ENCODE data around the gene LILRB1. TPM values are rescaled to one million over a fixed set of nuclear protein-coding genes. Genes with fewer than 3 reads are reported as not detected.

Gene LILRB1
- total and polyA plus RNA-seq, 2 donors (not counting 3 experiments of a cell fraction or from before 2014, with no cell fraction given): not detected

- BruUV-seq (replicated peaks): no TSS peak
- CTCF ChIA-PET: interaction anchor here (4.8 kb wide), 1 partner anchor 19 kb away, joined by 28 read pairs; no protein-coding TSS in a partner anchor
- intact Hi-C loops (cut with micrococcal nuclease): loop anchor here (10.0 kb wide), 1 partner anchor 464 kb away; no protein-coding TSS in a partner anchor
These were observed 40.5 kb downstream of the LILRB1 start for GRCh38 chr19:54670576-54671357.

GRCh38 chr19:54673222-54673621 lies 42.9 kb downstream of the LILRB1 start:
- TF ChIP-seq FOS (IDR thresholded peaks at IDR 0.05; ENCODE audit: borderline replicate concordance, insufficient read depth, low read length) (no peak), EZH2 (IDR thresholded peaks at IDR 0.05; ENCODE audit: borderline replicate concordance, low read depth, low read length, severe bottlenecking) (no peak), POLR2AphosphoS5 (IDR thresholded peaks at IDR 0.05; ENCODE audit: insufficient read depth, low read depth, low read length) (no peak), CTCF (IDR thresholded peaks at IDR 0.05; ENCODE audit: extremely low read depth in 1 of 2, insufficient read depth in 1 of 2, low read depth in 1 of 2, low read length in 2 of 2) (no peak), MAX (IDR thresholded peaks at IDR 0.05; ENCODE audit: insufficient read depth, insufficient read length) (no peak), POLR2A (IDR thresholded peaks at IDR 0.05; ENCODE audit: low read depth, low read length) (no peak), JUN (IDR thresholded peaks at IDR 0.05; ENCODE audit: borderline replicate concordance, insufficient read depth, insufficient read length, low read depth) (no peak), MYC (IDR thresholded peaks at IDR 0.05; ENCODE audit: low read depth, low read length) (no peak), GATA2 (IDR thresholded peaks at IDR 0.05; ENCODE audit: insufficient read depth, insufficient read length, low read depth, low read length) (no peak)
- H3K9me1 ChIP-seq (replicated peaks; ENCODE audit: control insufficient read depth, extremely low read depth, insufficient read depth, low read length): no peaks in the 10 kb centered on the region
- no peaks in the 10 kb centered on the region for H4K20me1 ChIP-seq (replicated peaks; ENCODE audit: control insufficient read depth, extremely low read depth, insufficient read depth, low read length)
- FAIRE-seq: no peak
- ChIA-PET POLR2A (no interaction called here), CTCF (interaction anchor here (1.4 to 4.8 kb wide), 8 partner anchors 9 to 460 kb away, joined by 5 to 42 read pairs (median 12); partner anchors contain the start of genes CDC42EP5 and LILRB4)
- H3K9me3 ChIP-seq (replicated peaks; ENCODE audit: control insufficient read depth, insufficient read depth, low read length): no peaks in the 10 kb centered on the region
- no peak overlapping the region for H3K9ac ChIP-seq (replicated peaks; ENCODE audit: extremely low read depth, insufficient read depth, low read length)
- no peak overlapping the region for H3K4me3 ChIP-seq (replicated peaks in 1 of 3; ENCODE audit: insufficient read depth in 1 of 3, low read depth in 1 of 3, low read length in 3 of 3)
- H3K4me1 ChIP-seq (ENCODE audit: control insufficient read depth, extremely low read depth, insufficient read depth, low read length): no peaks in the 10 kb centered on the region
- BruUV-seq (replicated peaks): no TSS peak
- no peak for DNase-seq (ENCODE audit: low read depth, low spot score)
- dilution Hi-C loops (cut with MboI; ENCODE audit: extremely low pct_ligation_motif_present, low sequenced_read_pairs) (no loop called here), intact Hi-C loops (cut with micrococcal nuclease) (loop anchor here (10.0 kb wide), 1 partner anchor 462 kb away; no protein-coding TSS in a partner anchor)
- H3K27me3 ChIP-seq (ENCODE audit: control insufficient read depth in 2 of 2, insufficient read depth in 2 of 2, low read length in 2 of 2): no peaks in the 10 kb centered on the region
- H3K79me2 ChIP-seq (ENCODE audit: control insufficient read depth, insufficient read depth, low read length): no peaks in the 10 kb centered on the region
- no peak overlapping the region for H3K27ac ChIP-seq (ENCODE audit: insufficient read depth, low read depth, low read length)
- H3K4me2 ChIP-seq (ENCODE audit: insufficient read depth, low read length): no peak overlapping the region
- H3K36me3 ChIP-seq (ENCODE audit: control insufficient read depth in 2 of 2, extremely low read depth in 1 of 2, insufficient read depth in 2 of 2, low read length in 2 of 2): no peaks in the 10 kb centered on the region
- no peak overlapping the region for H2AFZ ChIP-seq (ENCODE audit: low read depth, low read length)

More at GRCh38 chr19:54670576-54671357, 40.5 kb downstream of the LILRB1 start:
- FAIRE-seq: no peak
- H3K79me2 ChIP-seq (ENCODE audit: control insufficient read depth, insufficient read depth, low read length): no peaks in the 10 kb centered on the region
- H3K27me3 ChIP-seq (ENCODE audit: control insufficient read depth in 2 of 2, insufficient read depth in 2 of 2, low read length in 2 of 2): no peaks in the 10 kb centered on the region
- H3K36me3 ChIP-seq (ENCODE audit: control insufficient read depth in 2 of 2, extremely low read depth in 1 of 2, insufficient read depth in 2 of 2, low read length in 2 of 2): no peaks in the 10 kb centered on the region
- no peaks in the 10 kb centered on the region for H4K20me1 ChIP-seq (replicated peaks; ENCODE audit: control insufficient read depth, extremely low read depth, insufficient read depth, low read length)
- dilution Hi-C loops (cut with MboI; ENCODE audit: extremely low pct_ligation_motif_present, low sequenced_read_pairs): no loop called here
- no peak overlapping the region for H3K4me2 ChIP-seq (ENCODE audit: insufficient read depth, low read length)
- no peaks in the 10 kb centered on the region for H3K4me1 ChIP-seq (ENCODE audit: control insufficient read depth, extremely low read depth, insufficient read depth, low read length)
- H2AFZ ChIP-seq (ENCODE audit: low read depth, low read length): no peak overlapping the region
- H3K9me1 ChIP-seq (replicated peaks; ENCODE audit: control insufficient read depth, extremely low read depth, insufficient read depth, low read length): no peaks in the 10 kb centered on the region
- no peak for DNase-seq (ENCODE audit: low read depth, low spot score)
- POLR2A ChIA-PET: no interaction called here
- TF ChIP-seq FOS (IDR thresholded peaks at IDR 0.05; ENCODE audit: borderline replicate concordance, insufficient read depth, low read length) (no peak), GATA2 (IDR thresholded peaks at IDR 0.05; ENCODE audit: insufficient read depth, insufficient read length, low read depth, low read length) (no peak), EZH2 (IDR thresholded peaks at IDR 0.05; ENCODE audit: borderline replicate concordance, low read depth, low read length, severe bottlenecking) (no peak), MYC (IDR thresholded peaks at IDR 0.05; ENCODE audit: low read depth, low read length) (no peak), MAX (IDR thresholded peaks at IDR 0.05; ENCODE audit: insufficient read depth, insufficient read length) (no peak)
- H3K9me3 ChIP-seq (replicated peaks; ENCODE audit: control insufficient read depth, insufficient read depth, low read length): no peaks in the 10 kb centered on the region
- no peak overlapping the region for H3K27ac ChIP-seq (ENCODE audit: insufficient read depth, low read depth, low read length)
- no peak overlapping the region for H3K4me3 ChIP-seq (replicated peaks in 1 of 3; ENCODE audit: insufficient read depth in 1 of 3, low read depth in 1 of 3, low read length in 3 of 3)
- H3K9ac ChIP-seq (replicated peaks; ENCODE audit: extremely low read depth, insufficient read depth, low read length): no peak overlapping the region
